Measurements from ENCODE around the gene AHNAK2.
"Not testable (repeated sequence)": the region's sequence is repeated elsewhere in the genome, so short reads cannot be mapped to it uniquely, and the experiment has no call there.

The AHNAK2 gene

DNA sequence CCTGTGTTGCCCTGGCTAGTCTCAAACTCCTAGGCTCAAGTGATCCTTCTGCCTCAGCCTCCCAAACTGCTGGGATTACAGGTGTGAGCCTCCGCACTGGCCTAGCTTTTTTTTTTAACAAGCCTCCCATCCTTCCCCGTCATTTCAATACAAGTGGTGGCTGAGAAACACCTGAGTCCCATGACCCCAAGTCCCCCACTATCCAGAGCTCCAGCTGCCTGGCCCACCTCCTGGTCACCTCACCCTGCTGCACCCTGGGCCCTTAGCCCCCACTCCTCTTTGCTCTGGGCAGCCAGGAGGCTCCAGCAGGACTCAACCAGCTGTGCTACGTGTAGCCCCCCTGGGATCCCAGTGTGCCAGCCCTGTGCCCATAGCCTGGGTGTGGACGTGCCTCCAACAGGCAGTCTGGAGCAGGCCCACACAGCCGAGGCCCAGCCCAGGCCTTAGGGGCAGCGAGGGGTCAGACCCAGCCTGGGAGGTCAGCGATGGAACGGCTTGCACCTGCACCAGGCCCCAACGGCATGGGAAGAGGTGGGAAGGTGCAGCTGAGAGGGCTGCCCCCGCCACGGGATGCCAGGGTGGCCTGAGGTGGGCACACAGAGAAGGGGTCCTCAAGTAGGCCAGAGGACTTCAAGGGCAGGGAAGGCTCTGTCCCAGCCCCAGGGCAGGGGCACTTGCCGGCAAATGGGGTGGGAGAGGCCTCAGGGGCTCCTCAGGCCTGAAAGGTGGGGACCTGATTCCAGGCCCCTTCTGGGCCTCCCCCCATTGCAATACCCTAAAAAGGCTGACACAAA lies 6.5 kb downstream of the AHNAK2 start:
- DNase-seq: no peak

- no peak for DNase-seq
Observed at GRCh38 chr14:104970231-104971068, 7.7 kb downstream of the AHNAK2 start.

DNA sequence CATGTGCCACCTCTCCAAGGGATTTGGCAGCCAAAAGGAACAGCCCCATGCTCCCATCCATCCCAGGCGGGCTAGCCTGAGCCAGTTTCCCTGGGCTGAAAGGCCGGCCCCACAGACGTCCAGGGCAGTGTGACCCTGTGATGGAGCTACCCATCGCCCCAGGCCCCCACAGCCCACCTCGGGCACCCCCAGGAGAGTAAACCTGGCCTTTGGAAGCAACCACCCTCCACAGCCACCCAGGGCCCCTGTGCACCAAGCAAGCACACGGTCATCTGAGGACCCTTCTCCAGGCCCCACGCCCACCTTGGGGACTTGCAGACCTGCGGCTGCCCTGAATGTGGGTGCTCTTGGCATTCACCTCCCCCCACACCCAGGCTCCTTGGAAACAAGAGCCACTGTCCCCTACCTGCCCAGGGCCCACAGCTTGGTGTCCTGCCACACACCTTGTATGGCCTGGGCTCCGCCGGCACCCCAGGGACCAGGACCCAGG lies 8.4 kb downstream of the AHNAK2 start:
- no peak for DNase-seq

DNA sequence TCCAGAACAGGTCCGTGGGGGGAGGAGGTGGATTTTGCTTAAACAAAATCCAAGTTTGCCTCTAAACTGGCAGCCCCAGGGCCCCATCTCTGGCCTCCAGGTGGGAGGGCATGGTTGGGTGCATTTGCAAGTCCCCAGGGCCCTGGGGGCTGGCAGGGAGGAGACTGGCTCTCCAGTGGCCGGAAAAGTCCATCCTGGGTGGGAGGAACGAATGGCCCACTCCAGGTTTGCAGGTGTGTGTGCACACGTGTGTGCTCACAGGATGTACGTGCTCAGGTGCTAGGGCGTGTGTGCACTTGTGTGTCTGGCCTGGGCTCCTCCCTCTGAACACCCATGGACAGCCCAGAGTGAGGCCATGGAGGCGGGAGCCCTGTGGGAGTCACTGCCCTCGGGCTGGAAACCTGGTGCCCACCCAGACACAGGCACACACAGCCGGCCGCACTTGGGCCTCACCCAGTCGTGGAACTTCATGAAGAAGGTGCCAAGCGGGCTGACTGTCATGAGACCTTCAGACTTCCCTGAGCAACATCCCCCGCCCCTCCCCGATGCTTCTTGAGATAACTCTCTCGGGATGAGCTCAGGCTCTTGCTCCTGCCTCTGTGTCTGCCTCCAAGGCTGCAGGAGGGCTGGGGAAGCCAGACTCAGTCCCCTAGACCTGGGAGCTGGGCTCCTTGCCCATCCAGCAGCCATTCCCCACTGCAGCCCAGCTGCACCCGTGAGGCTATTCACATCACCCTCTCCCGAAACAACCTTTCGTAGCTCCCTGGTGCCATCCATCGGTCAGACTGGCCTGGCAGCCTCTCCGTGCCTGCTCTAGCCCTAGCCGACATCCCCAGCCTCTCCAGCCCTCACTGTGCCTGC lies 9.4 kb downstream of the AHNAK2 start:
- peak; percentile 2 for DNase-seq

- DNase-seq: no peak
Observed at GRCh38 chr14:104968153-104968527, 10.0 kb downstream of the AHNAK2 start.

DNA sequence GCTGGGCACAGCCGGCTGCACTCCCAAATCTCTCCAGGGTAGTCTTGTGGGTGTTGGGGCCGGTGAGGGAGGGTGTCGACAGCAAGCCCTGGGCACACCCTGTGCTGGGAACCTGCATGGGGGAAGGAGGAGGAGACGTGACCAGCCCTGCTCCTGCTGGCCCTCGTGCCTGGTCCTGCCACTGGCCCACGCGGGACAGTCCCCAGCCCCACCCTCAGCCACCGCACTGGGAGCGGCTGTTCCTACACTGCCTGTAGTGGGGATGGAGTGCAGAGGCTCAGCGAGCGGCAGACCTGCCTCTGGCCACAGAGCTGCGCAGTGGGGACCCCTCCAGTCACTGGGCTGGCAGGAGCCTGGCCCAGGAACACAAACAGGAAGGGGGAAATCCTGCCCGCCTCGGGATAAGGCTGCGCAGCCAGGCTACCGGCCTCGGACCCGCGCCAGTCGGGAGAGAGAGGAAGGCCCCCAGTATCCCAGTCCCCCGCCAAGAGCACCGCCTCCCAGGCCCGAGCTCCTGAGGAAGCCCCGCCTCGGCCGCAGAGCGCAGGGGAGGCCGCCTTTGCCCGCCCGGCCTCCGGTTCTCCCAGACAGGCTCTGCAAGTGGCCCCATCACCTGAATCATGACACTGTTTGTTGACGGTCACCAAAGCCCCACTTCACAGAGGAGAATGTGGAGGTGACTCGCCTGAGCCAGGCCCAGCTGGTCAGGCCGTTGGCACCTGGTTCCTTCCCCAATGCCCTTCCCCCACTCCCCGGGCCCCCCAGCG lies 10.6 kb downstream of the AHNAK2 start:
- no peak for DNase-seq

DNA sequence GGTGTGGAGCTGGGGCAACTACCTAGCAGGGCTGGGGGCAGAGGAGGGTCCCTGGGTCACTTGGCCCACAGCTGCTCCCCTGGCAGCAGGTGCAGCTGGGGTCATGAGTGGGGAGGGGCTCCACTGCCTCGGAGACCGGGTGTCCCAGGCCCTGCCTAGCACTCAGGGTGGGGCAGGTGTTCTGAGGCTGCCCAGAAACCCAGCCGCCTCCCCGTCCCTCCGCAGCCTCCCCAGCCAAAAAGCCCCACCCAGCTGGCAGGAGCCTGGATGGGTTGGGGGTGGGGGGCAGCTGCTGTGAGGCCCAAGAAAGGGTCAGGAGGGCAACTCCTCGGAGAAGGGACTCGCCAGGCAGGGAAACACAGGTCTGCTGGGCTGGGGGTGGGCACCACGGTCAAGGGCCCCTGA lies 11.2 kb downstream of the AHNAK2 start:
- no peak for DNase-seq

- DNase-seq: no peak
Observed at GRCh38 chr14:104966261-104966865, 11.8 kb downstream of the AHNAK2 start.

GRCh38 chr14:104965561-104966231 lies 12.5 kb downstream of the AHNAK2 start:
- DNase-seq: no peak

- DNase-seq: no peak
Observed at GRCh38 chr14:104964546-104964945, 13.6 kb downstream of the AHNAK2 start.

DNA sequence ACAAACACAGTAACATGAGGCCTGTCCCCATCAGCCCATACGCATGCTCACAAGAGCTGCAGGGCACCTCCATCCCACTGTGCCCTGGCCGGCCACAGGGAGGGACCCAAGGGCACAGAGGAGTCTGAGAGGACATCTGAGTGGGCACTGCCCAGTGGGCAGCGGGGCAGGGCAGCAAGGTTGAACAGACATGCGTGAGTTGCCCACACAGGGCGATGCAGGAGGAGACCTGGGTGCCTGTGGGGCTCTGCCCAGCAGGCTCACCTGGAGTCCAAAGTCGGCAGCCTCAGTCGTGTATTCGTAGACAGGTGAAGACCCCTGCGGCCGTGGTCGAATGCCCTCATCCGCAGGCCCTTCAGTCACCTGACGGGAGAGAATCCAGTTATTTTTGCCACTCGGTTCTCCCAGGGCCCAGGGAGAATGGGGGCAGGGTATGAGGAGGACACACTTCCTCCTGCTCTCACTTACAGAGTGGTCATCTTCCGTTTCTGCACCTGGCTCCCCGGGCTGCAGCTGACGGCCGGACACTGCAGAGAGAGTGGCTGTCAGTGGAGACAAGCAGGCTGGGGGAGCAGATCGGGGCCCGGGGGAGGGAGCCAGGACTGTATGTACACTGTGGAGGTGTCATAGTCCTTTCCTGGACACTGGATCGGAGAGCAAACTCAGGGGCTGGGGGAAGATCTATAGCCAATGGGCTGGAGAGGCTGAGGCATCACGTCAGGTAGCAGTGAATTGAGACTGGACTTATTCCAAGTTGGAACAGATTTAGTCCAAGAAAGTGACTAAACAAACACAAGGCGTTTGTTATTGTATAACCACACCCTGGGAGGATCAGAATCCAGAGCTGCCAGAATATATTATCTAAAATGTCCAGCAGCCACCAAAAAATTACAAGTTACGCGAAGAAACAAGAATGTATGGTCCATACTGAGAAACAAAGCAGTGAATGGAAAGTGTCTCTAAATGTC lies 20.7 kb downstream of the AHNAK2 start:
- DNase-seq: no peak

- no peak for DNase-seq
Observed at GRCh38 chr14:104956290-104956890, 21.8 kb downstream of the AHNAK2 start.

DNA sequence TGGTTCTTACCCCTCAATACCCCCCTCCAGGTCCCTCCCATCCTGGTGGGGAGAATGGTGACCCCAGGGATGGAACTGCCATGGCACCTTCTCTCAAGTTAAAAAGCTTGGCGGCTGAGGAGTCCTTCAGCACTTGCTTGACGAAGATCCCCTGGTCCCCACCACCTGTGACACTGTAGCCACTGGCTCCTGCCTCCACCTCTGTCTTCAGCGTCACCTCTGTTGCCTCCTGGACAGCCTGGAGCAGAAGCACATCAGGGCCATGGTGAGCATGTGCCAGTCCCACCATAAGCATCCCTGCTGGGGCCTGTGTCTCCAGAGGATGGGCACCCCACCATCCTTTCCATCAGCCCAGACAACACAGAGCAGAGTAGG lies 22.8 kb downstream of the AHNAK2 start:
- no peak for DNase-seq

DNA sequence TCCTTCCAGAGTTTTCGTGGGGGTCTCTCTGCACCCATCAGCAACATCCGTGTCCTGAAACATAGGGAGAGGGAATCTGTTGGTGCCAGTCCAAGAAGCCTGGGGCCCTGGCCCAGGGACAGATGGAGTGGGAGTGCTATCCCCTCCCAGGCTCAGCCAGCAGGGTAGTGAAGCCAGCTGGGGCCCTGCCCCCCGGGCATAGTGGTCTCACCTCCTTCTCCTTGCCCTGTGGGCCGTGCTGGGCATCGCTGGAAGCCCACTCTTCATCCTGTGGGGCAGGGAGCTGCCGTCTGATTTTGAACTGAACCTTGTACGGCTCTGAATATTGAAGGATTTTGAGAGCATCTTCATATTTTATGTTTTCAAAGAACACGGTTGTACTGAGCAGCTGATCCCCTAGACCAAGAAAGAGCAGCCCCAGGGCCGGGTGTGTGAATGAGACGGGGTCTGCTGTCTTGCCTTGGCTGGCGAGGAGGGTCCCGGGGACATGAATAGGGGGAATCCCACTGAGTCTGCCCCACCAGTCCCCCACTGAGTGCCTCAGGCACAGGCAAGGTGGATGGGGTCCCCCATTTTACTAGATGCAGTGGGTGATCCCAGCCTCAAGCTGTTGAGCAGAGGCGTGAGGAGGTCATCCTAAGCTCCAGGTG lies 23.3 kb downstream of the AHNAK2 start:
- no peak for DNase-seq

- DNase-seq: no peak
Observed at GRCh38 chr14:104953896-104954656, 24.1 kb downstream of the AHNAK2 start.

- DNase-seq: no peak
Observed at GRCh38 chr14:104953097-104953496, 25.1 kb downstream of the AHNAK2 start.

DNA sequence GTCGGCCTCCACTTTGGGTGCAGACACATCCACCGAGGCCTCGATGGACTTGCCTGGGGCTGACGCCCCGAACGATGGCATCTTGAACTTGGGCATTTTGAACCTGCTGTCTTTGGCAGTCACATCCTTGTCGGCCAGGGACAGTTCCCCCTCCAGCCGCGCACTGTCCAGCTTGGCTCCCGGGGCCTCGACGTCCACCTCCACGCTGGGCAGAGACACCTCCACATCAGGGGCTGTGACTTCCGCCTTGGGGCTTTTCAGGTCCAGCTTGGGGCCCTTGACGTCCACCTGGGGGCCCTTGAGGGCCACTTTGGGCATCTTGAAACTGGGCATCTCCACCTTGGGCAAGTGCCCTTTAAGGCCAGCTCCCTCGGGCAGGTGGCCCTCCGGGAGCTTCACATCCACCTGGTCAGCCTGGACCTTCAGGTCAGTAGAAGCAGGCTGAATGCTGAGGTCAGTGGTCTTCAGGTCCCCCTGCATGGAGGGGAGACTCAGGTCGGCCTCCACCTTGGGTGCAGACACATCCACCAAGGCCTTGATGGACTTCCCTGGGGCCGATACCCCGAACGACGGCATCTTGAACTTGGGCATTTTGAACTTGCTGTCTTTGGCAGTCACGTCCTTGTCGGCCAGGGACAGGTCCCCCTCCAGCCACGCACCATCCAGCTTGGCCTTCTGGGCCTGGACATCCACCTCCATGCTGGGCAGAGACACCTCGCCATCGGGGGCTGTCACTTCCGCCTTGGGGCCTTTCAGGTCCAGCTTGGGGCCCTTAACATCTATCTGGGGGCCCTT lies 26.1 kb downstream of the AHNAK2 start:
- not testable (repeated sequence) for DNase-seq
